Stimulated activated CD4-positive, alpha-beta T cell treated with anti-CD3 and anti-CD28 coated beads, Interleukin-4, amount 100 ng/mL, for 24 hours (primary cell): ENCODE measurements around the gene KIF1A.
A peak's percentile ranks its signal among the peaks of the same experiment; 100 is the strongest.

Experiments
- DNase-seq: peaks from one replicate; pipeline ENCODE4 v3.0.0-alpha.2; 2020

The KIF1A gene

GRCh38 chr2:240760576-240761246 lies 59.3 kb downstream of the KIF1A start:
- no peak for DNase-seq

- no peak for DNase-seq
Measured at GRCh38 chr2:240760121-240760520, 59.9 kb downstream of the KIF1A start.

GRCh38 chr2:240759459-240759858 lies 60.6 kb downstream of the KIF1A start:
- DNase-seq = no peak

GRCh38 chr2:240757086-240757614 lies 62.9 kb downstream of the KIF1A start:
- DNase-seq = no peak

- no peak for DNase-seq
Measured at GRCh38 chr2:240752209-240752608, 67.8 kb downstream of the KIF1A start.

- DNase-seq = no peak
Measured at GRCh38 chr2:240750409-240750808, 69.6 kb downstream of the KIF1A start.

- DNase-seq = no peak
Measured at GRCh38 chr2:240749516-240749915, 70.5 kb downstream of the KIF1A start.

- no peak for DNase-seq
Measured at GRCh38 chr2:240747256-240747655, 72.8 kb downstream of the KIF1A start.

- DNase-seq = no peak
Measured at GRCh38 chr2:240746671-240747070, 73.3 kb downstream of the KIF1A start.

- no peak for DNase-seq
Measured at GRCh38 chr2:240745962-240746361, 74.1 kb downstream of the KIF1A start.

- DNase-seq = no peak
Measured at GRCh38 chr2:240745456-240745855, 74.6 kb downstream of the KIF1A start.

GRCh38 chr2:240742602-240743095 lies 77.4 kb downstream of the KIF1A start:
- no peak for DNase-seq

- no peak for DNase-seq
Measured at GRCh38 chr2:240741091-240741490, 78.9 kb downstream of the KIF1A start.

GRCh38 chr2:240739797-240740196 lies 80.2 kb downstream of the KIF1A start:
- peak; percentile 9 for DNase-seq

- DNase-seq = no peak
Measured at GRCh38 chr2:240737958-240738357, 82.1 kb downstream of the KIF1A start.

- DNase-seq = no peak
Measured at GRCh38 chr2:240737512-240737911, 82.5 kb downstream of the KIF1A start.

- DNase-seq = no peak
Measured at GRCh38 chr2:240736281-240737250, 83.5 kb downstream of the KIF1A start.

GRCh38 chr2:240735476-240735875 lies 84.5 kb downstream of the KIF1A start:
- no peak for DNase-seq

GRCh38 chr2:240734756-240735155 lies 85.3 kb downstream of the KIF1A start:
- no peak for DNase-seq

- peak; percentile 10 for DNase-seq
Measured at GRCh38 chr2:240733803-240734495, 86.1 kb downstream of the KIF1A start.

- no peak for DNase-seq
Measured at GRCh38 chr2:240732911-240733622, 87.0 kb downstream of the KIF1A start.

- DNase-seq = no peak
Measured at GRCh38 chr2:240732184-240732583, 87.8 kb downstream of the KIF1A start.
